Measurements from ENCODE around the gene MTAP. TPM values are rescaled to one million over a fixed set of nuclear protein-coding genes. Genes with fewer than 3 reads are reported as not detected.

The MTAP gene
- total RNA-seq, 2 experiments from 2014 or later, result 17.2 to 17.8 TPM

GRCh38 chr9:21758540-21758939 lies 43.9 kb upstream of the MTAP start:
- CTCF ChIA-PET, result no interaction called here
- ATAC-seq (ENCODE audit: poor library complexity) (no peak), DNase-seq (no peak)
- intact Hi-C loops (cut with DNase I, micrococcal nuclease), result no loop called here
- Histone ChIP-seq H3K4me1 (ENCODE audit: insufficient read depth, low read length) (no peaks in the 10 kb centered on the region), H3K27me3 (ENCODE audit: control insufficient read depth in 1 of 2, insufficient read depth in 2 of 2, low read length in 2 of 2) (no peaks in the 10 kb centered on the region), H3K27ac (ENCODE audit: low read depth in 1 of 2, low read length in 2 of 2) (no peak overlapping the region), H3K9me3 (ENCODE audit: control insufficient read depth in 1 of 2, insufficient read depth in 1 of 2, low read length in 2 of 2) (no peaks in the 10 kb centered on the region), H3K4me3 (ENCODE audit: low read length) (no peak overlapping the region), H3K36me3 (ENCODE audit: insufficient read depth, low read length) (no peaks in the 10 kb centered on the region)
- Mint-ChIP-seq H3K27ac (no peak overlapping the region), H3K4me1 (ENCODE audit: low read depth) (no peaks in the 10 kb centered on the region), H3K4me3 (no peak overlapping the region), H3K9me3 (no peaks in the 10 kb centered on the region), H3K36me3 (ENCODE audit: low read depth) (no peaks in the 10 kb centered on the region), H3K27me3 (peaks cover 8% of the 10 kb centered on the region)
- POLR2A ChIA-PET, result no interaction called here
- TF ChIP-seq, protein P1, sequence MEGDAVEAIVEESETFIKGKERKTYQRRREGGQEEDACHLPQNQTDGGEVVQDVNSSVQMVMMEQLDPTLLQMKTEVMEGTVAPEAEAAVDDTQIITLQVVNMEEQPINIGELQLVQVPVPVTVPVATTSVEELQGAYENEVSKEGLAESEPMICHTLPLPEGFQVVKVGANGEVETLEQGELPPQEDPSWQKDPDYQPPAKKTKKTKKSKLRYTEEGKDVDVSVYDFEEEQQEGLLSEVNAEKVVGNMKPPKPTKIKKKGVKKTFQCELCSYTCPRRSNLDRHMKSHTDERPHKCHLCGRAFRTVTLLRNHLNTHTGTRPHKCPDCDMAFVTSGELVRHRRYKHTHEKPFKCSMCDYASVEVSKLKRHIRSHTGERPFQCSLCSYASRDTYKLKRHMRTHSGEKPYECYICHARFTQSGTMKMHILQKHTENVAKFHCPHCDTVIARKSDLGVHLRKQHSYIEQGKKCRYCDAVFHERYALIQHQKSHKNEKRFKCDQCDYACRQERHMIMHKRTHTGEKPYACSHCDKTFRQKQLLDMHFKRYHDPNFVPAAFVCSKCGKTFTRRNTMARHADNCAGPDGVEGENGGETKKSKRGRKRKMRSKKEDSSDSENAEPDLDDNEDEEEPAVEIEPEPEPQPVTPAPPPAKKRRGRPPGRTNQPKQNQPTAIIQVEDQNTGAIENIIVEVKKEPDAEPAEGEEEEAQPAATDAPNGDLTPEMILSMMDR (IDR thresholded peaks at IDR 0.05), result no peak

DNA sequence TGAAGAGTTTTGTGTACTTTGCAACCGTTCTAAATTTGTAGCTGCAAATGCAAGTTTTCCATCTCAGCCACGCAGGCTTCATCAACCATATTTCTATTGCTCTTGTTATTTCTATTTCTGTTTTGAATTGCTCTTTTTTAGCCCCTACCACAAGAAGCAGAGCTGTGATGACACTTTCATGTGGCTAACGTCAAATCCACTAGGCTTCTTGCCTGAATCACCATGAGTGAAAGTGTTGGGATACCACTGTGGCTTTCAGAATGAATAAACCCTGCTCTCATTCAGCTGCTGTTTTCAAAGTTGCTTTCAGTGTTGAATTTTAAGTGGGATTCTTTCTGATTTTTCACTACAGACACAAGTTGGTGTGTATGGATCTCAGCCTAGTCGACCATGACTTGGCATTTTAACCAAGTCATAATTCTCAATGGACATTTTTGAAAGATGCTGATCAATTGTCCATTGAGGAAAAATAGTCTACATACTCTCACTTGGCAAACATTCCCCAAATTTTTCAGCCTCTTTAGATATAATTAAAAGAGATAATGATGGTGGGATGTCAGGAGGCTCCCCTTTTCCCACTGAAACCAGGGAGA lies 41.0 kb upstream of the MTAP start:
- no peak overlapping the region for H3K4me3 Mint-ChIP-seq
- ChIA-PET CTCF (no interaction called here), POLR2A (interaction anchor here (1.8 kb wide), 1 partner anchor 17 kb away, joined by 4 read pairs; no protein-coding TSS in a partner anchor)
- H3K27ac Mint-ChIP-seq, result no peak overlapping the region
- Histone ChIP-seq H3K36me3 (ENCODE audit: insufficient read depth, low read length) (no peaks in the 10 kb centered on the region), H3K27ac (ENCODE audit: low read depth in 1 of 2, low read length in 2 of 2) (no peak overlapping the region), H3K4me1 (ENCODE audit: insufficient read depth, low read length) (no peaks in the 10 kb centered on the region), H3K27me3 (ENCODE audit: control insufficient read depth in 1 of 2, insufficient read depth in 2 of 2, low read length in 2 of 2) (no peaks in the 10 kb centered on the region), H3K4me3 (ENCODE audit: low read length) (no peak overlapping the region), H3K9me3 (ENCODE audit: control insufficient read depth in 1 of 2, insufficient read depth in 1 of 2, low read length in 2 of 2) (no peaks in the 10 kb centered on the region)
- no peak for ATAC-seq (ENCODE audit: poor library complexity)
- H3K4me1 Mint-ChIP-seq (ENCODE audit: low read depth), result no peaks in the 10 kb centered on the region
- no peaks in the 10 kb centered on the region for H3K36me3 Mint-ChIP-seq (ENCODE audit: low read depth)
- no peak for DNase-seq
- TF ChIP-seq, protein P1 (IDR thresholded peaks at IDR 0.05), result no peak
- intact Hi-C loops (cut with DNase I, micrococcal nuclease), result no loop called here
- peaks cover under 1% of the 10 kb centered on the region for H3K27me3 Mint-ChIP-seq
- H3K9me3 Mint-ChIP-seq, result no peaks in the 10 kb centered on the region

GRCh38 chr9:21762064-21762463 lies 40.4 kb upstream of the MTAP start:
- TF ChIP-seq, protein P1 (IDR thresholded peaks at IDR 0.05), result no peak
- Mint-ChIP-seq H3K27ac (no peak overlapping the region), H3K4me1 (ENCODE audit: low read depth) (no peaks in the 10 kb centered on the region), H3K27me3 (no peaks in the 10 kb centered on the region), H3K9me3 (no peaks in the 10 kb centered on the region), H3K36me3 (ENCODE audit: low read depth) (no peaks in the 10 kb centered on the region), H3K4me3 (no peak overlapping the region)
- no peaks in the 10 kb centered on the region for H3K9me3 ChIP-seq (ENCODE audit: control insufficient read depth in 1 of 2, insufficient read depth in 1 of 2, low read length in 2 of 2)
- H3K27ac ChIP-seq (ENCODE audit: low read depth in 1 of 2, low read length in 2 of 2), result no peak overlapping the region
- POLR2A ChIA-PET, result interaction anchor here (1.8 kb wide), 1 partner anchor 16 kb away, joined by 4 read pairs; no protein-coding TSS in a partner anchor
- CTCF ChIA-PET, result no interaction called here
- no peaks in the 10 kb centered on the region for H3K36me3 ChIP-seq (ENCODE audit: insufficient read depth, low read length)
- no peaks in the 10 kb centered on the region for H3K4me1 ChIP-seq (ENCODE audit: insufficient read depth, low read length)
- no peaks in the 10 kb centered on the region for H3K27me3 ChIP-seq (ENCODE audit: control insufficient read depth in 1 of 2, insufficient read depth in 2 of 2, low read length in 2 of 2)
- H3K4me3 ChIP-seq (ENCODE audit: low read length), result no peak overlapping the region
- no peak for DNase-seq
- ATAC-seq (ENCODE audit: poor library complexity), result no peak
- intact Hi-C loops (cut with DNase I, micrococcal nuclease), result no loop called here
